DOHH2 (cell line): ENCODE measurements around the gene CACNA2D4.

ENCODE experiments used
- H3F3A ChIP-seq: fragments of 200-600 bp; sonication (generic), shearing (Covaris generic); 2 replicates; pipeline ENCODE4 v1.6.0; 2016; ENCODE audit warnings: antibody characterized with exemption, mild to moderate bottlenecking; ENCODE audit not compliant: control insufficient read depth, insufficient read depth
- H3K27ac ChIP-seq: fragments of 200-600 bp; sonication (generic); 2 replicates; pipeline ENCODE4 v1.5.1; 2014; ENCODE audit warnings: low read depth, mild to moderate bottlenecking, low read length, moderate library complexity
- H3K27me3 ChIP-seq: fragments of 200-600 bp; sonication (generic); 2 replicates; pipeline ENCODE4 v1.6.1; 2014; ENCODE audit warnings: mild to moderate bottlenecking, low read length, mixed read lengths; ENCODE audit not compliant: control insufficient read depth
- H3K36me3 ChIP-seq: fragments of 200-600 bp; sonication (generic); 2 replicates; pipeline ENCODE4 v1.6.1; 2014; ENCODE audit warnings: mild to moderate bottlenecking, low read length, moderate library complexity, mixed read lengths; ENCODE audit not compliant: control insufficient read depth
- H3K4me1 ChIP-seq: fragments of 200-600 bp; sonication (generic); 2 replicates; pipeline ENCODE4 v1.6.1; 2014; ENCODE audit warnings: mild to moderate bottlenecking, low read length, mixed read lengths; ENCODE audit not compliant: control insufficient read depth
- H3K4me2 ChIP-seq: fragments of 200-600 bp; sonication (generic); 2 replicates; pipeline ENCODE4 v1.6.0; 2014; ENCODE audit warnings: mild to moderate bottlenecking, low read length, moderate library complexity
- H3K4me3 ChIP-seq: fragments of 200-600 bp; sonication (generic); 2 replicates; pipeline ENCODE4 v1.5.1; 2014; ENCODE audit warnings: mild to moderate bottlenecking, low read length, mixed read lengths
- H3K79me2 ChIP-seq: fragments of 200-600 bp; sonication (generic); 2 replicates; pipeline ENCODE4 v1.6.1; 2014; ENCODE audit warnings: mild to moderate bottlenecking, low read length, mixed read lengths; ENCODE audit not compliant: control insufficient read depth
- H3K9me2 ChIP-seq: fragments of 200-600 bp; sonication (generic); replicated peaks from 2 replicates; pipeline ENCODE4 v1.6.1; 2014; ENCODE audit warnings: mild to moderate bottlenecking, low read length, mixed read lengths; ENCODE audit not compliant: control insufficient read depth
- H3K9me3 ChIP-seq: fragments of 200-600 bp; sonication (generic); 2 replicates; pipeline ENCODE4 v1.6.1; 2014; ENCODE audit warnings: antibody characterized with exemption, low read length, mixed read lengths; ENCODE audit not compliant: control insufficient read depth, insufficient read depth
- H4K20me1 ChIP-seq: fragments of 200-600 bp; sonication (generic); 2 replicates; pipeline ENCODE4 v1.6.0; 2014; ENCODE audit warnings: low read depth, mild to moderate bottlenecking, antibody characterized with exemption, low read length, moderate library complexity; ENCODE audit not compliant: control insufficient read depth, insufficient read depth
- CTCF ChIP-seq: fragments of 200-600 bp; sonication (generic); IDR thresholded peaks from one replicate; pipeline ENCODE4 v1.5.1; 2014; ENCODE audit warnings: antibody characterized with exemption, mild to moderate bottlenecking, low read depth, low read length; ENCODE audit not compliant: poor library complexity, severe bottlenecking
- EZH2phosphoT487 ChIP-seq: fragments of 200-600 bp; sonication (generic); IDR thresholded peaks from 2 replicates; pipeline ENCODE4 v1.6.1; 2017; ENCODE audit warnings: borderline replicate concordance, mild to moderate bottlenecking, antibody characterized with exemption, low read length, moderate library complexity, mixed read lengths

The CACNA2D4 gene

DNA sequence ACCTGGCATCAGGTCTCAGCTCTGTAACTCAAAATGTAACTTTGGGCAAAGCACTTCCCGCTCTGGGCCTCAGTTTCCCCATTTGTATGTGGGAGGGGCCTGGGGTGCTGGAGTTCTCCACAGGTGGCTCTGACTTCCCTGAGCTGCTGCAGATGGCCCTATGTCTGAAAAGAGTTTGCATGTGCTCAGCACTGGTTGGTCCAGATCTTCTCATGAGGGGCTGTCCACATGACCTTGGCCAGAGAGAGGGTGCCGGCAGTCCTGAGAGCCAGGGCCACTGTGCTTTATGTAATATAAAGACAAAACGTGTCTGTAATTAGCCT, 7.2 kb upstream of the CACNA2D4 start:
- TF ChIP-seq CTCF (no peak), EZH2phosphoT487 (no peak)

GRCh38 chr12:1924996-1925683, 6.7 kb upstream of the CACNA2D4 start:
- Histone ChIP-seq H3K36me3 (no peaks in the 10 kb centered on the region), H3K9me3 (no peaks in the 10 kb centered on the region), H3K4me2 (peak overlapping the region; percentile 53), H3K4me1 (peaks cover 39% of the 10 kb centered on the region), H3K27me3 (no peaks in the 10 kb centered on the region), H3F3A (peaks cover 13% of the 10 kb centered on the region), H3K4me3 (peak overlapping the region; percentile 33), H3K27ac (peak overlapping the region; percentile 19; the same call in 1 of the 2 replicates), H3K79me2 (no peaks in the 10 kb centered on the region), H3K9me2 (no peaks in the 10 kb centered on the region), H4K20me1 (no peaks in the 10 kb centered on the region)
- TF ChIP-seq CTCF (no peak), EZH2phosphoT487 (no peak)

More for the DNA sequence above, 7.2 kb upstream of the CACNA2D4 start:
- H3F3A ChIP-seq = peaks cover 15% of the 10 kb centered on the region
- H3K9me2 ChIP-seq = no peaks in the 10 kb centered on the region
- peak overlapping the region; percentile 53; the same call in 1 of the 2 replicates for H3K4me2 ChIP-seq
- no peak overlapping the region for H3K27ac ChIP-seq
- no peaks in the 10 kb centered on the region for H3K27me3 ChIP-seq
- H4K20me1 ChIP-seq = no peaks in the 10 kb centered on the region
- no peaks in the 10 kb centered on the region for H3K36me3 ChIP-seq
- no peak overlapping the region for H3K4me3 ChIP-seq
- no peaks in the 10 kb centered on the region for H3K9me3 ChIP-seq
- no peaks in the 10 kb centered on the region for H3K79me2 ChIP-seq
- H3K4me1 ChIP-seq = peaks cover 44% of the 10 kb centered on the region

- H3K27me3 ChIP-seq = no peaks in the 10 kb centered on the region
- peaks cover 28% of the 10 kb centered on the region for H3K4me1 ChIP-seq
- no peaks in the 10 kb centered on the region for H3K36me3 ChIP-seq
- H3K79me2 ChIP-seq = no peaks in the 10 kb centered on the region
- H4K20me1 ChIP-seq = no peaks in the 10 kb centered on the region
- H3K27ac ChIP-seq = no peak overlapping the region
- no peak overlapping the region for H3K4me2 ChIP-seq
- no peak overlapping the region for H3K4me3 ChIP-seq
- no peaks in the 10 kb centered on the region for H3K9me3 ChIP-seq
- TF ChIP-seq CTCF = no peak
- no peak for TF ChIP-seq EZH2phosphoT487
- 0 out of 2 replicates have a peak, but pooled peaks cover 4% of the 10 kb centered on the region for H3F3A ChIP-seq
- no peaks in the 10 kb centered on the region for H3K9me2 ChIP-seq
Measured at GRCh38 chr12:1922985-1923384, 4.5 kb upstream of the CACNA2D4 start.
